GM18907 (cell line): Measurements from ENCODE around the gene CACFD1.
"Not testable (repeated sequence)": the region's sequence is repeated elsewhere in the genome, so short reads cannot be mapped to it uniquely, and the experiment has no call there.

Experiments used
- ATAC-seq: cut with Tn5 transposase; IDR thresholded peaks from one replicate; pipeline ENCODE4 v1.9.1; 2021; ENCODE audit warnings: mild to moderate bottlenecking, moderate library complexity; ENCODE audit not compliant: unreplicated experiment

The CACFD1 gene

DNA sequence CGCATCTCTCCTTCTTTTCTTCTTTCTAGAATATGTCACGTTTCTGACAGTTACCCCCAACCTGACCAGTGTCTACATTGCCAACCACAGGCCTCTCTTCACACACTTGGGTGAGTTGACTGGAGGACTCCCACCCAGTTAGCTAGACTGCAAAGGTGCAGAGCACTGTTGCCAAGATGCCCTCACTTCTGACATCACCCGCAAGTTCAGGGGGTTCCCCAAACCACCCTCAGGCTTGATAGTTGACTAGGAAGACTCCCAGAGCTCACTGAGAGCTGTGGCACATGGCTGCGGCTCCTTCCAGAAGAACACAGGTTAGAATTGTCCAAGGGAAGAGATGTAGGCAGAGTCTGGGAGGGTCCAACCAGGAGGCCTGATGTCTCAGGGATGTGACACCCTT lies 20.4 kb upstream of the CACFD1 start:
- no peak for ATAC-seq

DNA sequence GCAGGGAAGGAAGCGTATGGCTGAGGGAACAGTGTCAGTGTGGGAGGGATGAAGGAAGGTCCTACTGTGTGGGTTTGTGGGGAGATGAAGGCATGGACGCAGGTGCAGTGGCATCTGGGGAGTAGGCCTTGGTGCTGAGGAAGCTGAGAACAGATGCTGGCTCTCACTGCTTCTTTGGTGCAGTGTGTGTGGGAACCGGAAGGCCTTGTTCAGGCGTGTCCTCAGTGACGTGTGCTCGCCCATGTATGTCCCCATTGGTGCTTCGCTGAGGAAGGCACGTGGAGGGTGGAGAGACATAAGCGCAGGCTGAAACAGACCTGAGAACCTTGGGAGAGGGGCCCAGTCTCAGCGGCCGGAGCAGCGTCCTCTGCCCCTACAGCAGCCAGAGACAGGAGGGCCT lies 18.9 kb upstream of the CACFD1 start:
- ATAC-seq: no peak

DNA sequence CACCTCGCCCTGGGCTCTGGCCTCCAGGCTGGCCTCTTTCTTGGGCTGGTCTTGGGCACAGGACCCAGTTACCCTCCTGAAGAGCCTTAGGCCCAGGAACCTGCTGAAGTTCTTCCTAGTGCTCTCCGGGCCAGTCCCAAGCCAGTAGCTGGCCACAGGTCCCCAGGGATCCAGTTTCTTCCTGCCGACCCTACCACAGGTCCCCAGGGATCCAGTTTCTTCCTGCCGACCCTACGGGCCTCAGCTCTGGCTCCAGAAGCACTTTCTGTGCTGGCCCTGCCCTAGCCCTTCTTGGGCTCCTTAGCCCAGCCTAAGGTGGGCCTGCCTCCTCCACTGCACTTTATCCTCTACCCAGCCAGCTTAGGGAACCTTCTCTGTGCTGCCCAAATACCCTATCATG lies 18.2 kb upstream of the CACFD1 start:
- ATAC-seq: no peak

DNA sequence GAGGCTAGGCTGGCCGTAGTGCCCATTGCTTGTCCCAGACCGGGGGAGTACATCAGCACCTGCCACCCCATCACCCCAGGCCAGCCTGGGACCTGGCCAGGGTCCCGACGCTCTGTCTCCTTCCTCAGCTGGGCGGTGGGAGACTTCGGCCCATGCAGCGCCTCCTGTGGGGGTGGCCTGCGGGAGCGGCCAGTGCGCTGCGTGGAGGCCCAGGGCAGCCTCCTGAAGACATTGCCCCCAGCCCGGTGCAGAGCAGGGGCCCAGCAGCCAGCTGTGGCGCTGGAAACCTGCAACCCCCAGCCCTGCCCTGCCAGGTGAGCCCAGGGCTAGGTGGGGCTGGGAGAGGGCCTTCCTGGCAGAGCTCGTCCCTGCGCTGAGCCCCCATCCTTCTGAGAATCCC lies 16.5 kb upstream of the CACFD1 start:
- ATAC-seq: no peak

DNA sequence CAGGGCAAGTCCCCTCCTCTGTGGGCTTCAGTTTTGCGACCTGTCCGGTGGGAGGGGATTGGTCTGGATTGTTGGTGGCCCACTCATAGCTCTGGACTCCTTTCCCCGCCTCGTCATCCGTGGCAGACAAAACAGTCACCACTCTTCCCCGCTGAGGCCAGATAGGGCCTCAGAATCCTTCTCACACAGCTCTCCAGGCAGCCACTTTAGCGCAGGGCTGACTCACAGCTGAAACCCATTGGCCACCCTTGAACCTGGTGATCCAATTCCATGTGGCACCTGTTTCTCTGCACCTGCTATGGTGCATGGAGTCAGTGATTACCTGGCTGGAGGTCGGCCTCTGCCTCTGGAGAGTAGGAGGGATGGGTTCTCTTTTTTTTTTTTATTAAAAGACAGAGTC lies 15.8 kb upstream of the CACFD1 start:
- ATAC-seq: no peak

DNA sequence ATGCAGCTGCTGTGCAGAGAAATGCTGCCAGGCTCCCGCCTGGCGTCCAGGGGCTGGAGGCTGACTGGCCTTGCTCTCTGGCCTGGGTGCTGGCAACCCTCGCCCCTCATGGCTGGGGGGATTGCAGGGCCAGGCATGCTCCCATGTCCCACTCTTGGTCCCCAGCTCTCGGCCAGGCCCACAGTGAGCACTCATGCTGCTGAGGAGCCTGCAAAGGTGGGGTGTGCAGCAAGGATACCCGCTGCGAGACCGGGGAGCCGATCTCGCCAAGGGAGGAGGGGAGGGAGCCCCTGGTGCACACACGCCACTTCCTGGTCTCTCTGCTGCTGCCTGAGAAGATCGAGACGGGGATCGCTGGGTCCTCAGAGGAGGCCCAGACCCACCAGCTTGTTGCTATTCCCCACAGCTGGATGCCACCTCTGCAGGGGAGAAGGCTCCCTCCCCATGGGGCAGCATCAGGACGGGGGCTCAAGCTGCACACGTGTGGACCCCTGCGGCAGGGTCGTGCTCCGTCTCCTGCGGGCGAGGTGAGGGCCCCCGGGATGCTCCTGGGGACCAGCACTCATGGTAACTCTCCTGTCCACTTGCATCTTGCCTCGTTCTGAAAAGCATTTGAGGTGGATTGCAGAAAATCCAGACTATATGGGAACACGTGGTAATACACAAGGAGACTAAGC lies 14.3 kb upstream of the CACFD1 start:
- no peak for ATAC-seq

DNA sequence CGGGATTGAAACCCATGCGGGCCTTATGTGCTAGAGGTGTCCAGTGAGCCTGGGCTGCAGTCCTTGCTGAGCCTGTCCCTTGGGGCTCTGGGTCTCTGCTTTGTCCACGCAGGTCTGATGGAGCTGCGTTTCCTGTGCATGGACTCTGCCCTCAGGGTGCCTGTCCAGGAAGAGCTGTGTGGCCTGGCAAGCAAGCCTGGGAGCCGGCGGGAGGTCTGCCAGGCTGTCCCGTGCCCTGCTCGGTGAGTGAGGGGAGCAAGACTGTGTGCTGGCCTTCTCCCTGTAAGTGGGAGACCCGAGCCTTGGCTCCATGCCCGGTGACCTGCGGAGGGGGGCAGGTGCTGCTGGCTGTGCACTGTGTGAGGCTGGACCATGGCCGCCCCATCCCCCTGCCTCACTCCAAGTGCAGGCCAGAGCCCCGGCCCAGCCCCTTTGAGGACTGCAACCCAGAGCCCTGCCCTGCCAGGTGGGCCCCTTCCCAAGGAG lies 11.2 kb upstream of the CACFD1 start:
- no peak for ATAC-seq

DNA sequence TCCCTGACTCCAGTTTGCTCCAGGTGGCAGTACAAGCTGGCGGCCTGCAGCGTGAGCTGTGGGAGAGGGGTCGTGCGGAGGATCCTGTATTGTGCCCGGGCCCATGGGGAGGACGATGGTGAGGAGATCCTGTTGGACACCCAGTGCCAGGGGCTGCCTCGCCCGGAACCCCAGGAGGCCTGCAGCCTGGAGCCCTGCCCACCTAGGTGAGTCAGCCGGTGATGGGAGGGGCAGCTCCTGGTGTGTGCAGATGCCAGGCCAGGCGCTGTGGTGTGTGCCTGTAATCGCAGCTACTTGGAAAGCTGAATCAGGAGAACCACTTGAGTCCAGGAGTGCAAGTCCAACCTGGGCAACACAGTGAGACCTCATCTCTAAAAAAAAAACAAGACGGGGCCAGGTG lies 10.0 kb upstream of the CACFD1 start:
- ATAC-seq: no peak

DNA sequence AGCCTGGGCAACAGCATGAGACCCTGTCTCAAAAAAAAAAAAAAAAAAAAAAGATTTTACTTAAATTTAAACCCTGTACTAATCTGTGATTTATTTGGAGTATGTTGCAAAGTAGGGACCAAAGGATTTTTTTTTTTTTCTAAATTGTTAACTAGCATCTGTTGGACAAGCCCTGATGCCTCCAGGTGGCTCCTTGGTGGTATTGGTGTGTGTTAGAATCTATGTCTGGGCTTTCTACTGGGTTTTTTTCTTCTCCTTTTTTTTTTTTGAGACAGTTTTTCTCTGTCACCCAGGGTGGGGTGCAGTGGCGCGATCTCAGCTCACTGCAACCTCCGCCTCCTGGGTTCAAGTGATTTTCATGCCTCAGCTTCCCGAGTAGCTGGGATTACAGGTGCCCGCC lies 7.9 kb upstream of the CACFD1 start:
- not testable (repeated sequence) for ATAC-seq

DNA sequence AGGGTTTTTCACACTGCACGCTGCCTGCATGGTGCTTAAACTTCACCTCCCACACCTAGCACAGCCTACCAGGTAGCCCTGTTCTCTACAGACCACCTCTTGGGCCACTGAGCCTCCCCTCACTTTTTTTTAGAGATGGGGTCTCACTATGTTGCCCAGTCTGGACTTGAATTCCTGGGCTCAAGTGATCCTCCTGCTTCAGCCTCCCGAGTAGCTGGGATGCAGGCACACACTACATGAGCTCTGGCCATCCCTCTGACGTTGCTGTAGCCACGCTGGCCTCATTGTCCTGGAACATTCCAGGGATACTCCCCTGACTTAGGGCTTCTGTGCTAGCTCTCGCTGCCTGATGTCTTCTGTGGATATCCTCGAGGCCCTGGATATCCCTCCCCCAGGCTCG lies 7.2 kb upstream of the CACFD1 start:
- ATAC-seq: no peak

DNA sequence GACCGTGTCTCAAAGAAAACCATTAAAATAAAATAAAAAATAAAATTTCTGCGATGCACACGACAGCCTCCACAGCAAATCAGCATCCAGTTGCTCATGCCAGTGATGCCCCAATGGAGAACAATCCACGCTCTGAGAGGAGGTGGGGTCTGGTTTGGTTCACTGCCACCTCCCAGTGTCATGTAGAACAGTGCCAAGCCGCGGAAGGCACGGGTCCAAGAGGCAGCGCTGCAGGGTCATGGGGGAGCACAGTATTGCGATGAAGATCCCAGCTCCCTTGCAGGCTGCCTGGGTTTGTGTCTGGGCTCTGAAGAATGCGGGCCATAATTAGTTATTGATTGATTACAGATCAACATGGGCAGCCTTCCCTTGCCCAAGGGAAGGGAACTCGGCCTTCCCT lies 6.1 kb upstream of the CACFD1 start:
- ATAC-seq: no peak

DNA sequence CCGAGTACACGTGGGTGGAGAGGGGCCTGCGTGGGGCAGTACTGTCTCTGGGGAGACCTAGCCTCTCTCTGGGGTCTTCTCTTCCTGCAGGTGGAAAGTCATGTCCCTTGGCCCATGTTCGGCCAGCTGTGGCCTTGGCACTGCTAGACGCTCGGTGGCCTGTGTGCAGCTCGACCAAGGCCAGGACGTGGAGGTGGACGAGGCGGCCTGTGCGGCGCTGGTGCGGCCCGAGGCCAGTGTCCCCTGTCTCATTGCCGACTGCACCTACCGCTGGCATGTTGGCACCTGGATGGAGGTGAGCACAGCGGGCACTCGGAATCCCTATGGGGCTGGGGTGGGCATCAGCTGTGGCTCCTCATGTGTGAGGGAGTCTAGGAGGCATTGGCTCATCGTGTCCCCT lies 5.5 kb upstream of the CACFD1 start:
- ATAC-seq: no peak

DNA sequence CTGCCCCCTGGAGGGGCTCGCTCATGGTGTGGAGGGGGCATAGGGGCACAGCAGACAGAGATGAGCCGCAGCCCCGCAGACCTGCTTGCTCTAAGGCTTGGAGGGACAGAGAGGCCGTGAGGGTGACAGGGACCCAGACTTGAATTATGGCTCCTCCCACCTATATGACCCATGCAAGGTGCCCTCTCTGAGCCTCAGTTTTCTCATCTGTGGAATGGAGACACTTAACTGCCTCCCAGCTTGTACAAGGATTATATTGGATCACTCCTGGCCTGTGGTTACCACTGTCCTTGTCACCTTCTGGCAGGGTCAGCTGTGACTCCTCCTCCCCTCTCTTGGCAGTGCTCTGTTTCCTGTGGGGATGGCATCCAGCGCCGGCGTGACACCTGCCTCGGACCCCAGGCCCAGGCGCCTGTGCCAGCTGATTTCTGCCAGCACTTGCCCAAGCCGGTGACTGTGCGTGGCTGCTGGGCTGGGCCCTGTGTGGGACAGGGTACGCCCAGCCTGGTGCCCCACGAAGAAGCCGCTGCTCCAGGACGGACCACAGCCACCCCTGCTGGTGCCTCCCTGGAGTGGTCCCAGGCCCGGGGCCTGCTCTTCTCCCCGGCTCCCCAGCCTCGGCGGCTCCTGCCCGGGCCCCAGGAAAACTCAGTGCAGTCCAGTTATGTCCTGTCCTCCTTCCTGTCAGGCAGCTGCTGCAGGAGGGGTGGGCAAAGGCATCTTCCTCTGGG lies 4.7 kb upstream of the CACFD1 start:
- ATAC-seq: no peak

DNA sequence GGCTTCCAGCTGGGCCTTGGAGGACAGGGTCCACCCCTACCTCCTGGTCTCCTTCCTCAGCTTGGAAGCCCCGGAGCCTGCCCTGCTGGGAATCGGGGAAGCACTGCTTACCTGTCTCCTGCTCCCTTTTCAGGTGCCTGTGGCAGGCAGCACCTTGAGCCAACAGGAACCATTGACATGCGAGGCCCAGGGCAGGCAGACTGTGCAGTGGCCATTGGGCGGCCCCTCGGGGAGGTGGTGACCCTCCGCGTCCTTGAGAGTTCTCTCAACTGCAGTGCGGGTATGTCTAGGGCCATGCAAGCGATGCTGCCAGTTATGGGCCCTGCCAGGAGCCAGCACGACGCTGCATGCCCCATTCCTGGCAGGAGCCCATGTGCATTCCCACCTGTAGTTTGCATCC lies 3.8 kb upstream of the CACFD1 start:
- ATAC-seq: no peak

DNA sequence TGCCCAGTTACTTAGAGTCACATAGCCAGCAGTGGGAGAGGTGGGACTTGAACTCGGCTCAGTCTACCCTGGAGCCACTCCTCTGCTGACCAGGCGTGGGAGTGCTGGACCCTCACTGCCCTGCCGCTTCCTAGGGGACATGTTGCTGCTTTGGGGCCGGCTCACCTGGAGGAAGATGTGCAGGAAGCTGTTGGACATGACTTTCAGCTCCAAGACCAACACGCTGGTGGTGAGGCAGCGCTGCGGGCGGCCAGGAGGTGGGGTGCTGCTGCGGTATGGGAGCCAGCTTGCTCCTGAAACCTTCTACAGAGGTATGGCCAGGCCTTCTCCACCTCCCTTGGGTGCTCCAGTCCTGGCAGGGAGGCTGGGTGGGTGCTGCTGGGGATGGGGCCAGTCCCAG lies 3.4 kb upstream of the CACFD1 start:
- ATAC-seq: no peak

DNA sequence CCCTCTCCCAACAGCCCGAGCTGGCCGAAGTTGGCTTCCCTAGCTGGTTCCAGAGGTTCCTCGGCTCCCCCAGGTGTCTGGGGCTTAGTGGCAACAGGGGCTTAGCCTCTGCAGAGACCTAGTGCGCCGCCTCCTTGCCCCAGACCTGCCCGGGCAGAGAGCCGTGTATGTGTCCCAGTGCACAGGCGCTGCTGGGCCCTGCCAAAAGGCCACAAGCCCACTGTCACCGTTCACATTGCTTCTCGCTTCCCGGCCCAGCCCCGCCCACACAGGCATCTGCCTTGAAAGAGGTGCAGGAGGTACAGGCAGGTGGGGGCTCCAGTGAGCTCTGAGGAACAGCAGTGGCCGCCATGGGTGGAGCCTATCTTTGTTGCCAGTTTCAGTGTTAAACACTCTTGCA lies 2.5 kb upstream of the CACFD1 start:
- ATAC-seq: no peak

DNA sequence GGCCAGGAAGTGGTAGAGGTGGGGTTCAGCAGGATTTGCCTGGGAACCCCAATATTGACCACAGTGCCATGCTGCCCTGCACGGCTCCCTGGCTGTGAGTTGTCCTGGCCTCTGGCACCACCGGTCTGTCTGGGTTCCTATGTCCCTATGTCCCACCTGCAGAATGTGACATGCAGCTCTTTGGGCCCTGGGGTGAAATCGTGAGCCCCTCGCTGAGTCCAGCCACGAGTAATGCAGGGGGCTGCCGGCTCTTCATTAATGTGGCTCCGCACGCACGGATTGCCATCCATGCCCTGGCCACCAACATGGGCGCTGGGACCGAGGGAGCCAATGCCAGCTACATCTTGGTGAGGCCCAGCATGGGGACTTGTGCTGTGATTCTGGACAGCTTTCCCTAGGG lies 2.0 kb upstream of the CACFD1 start:
- no peak for ATAC-seq

DNA sequence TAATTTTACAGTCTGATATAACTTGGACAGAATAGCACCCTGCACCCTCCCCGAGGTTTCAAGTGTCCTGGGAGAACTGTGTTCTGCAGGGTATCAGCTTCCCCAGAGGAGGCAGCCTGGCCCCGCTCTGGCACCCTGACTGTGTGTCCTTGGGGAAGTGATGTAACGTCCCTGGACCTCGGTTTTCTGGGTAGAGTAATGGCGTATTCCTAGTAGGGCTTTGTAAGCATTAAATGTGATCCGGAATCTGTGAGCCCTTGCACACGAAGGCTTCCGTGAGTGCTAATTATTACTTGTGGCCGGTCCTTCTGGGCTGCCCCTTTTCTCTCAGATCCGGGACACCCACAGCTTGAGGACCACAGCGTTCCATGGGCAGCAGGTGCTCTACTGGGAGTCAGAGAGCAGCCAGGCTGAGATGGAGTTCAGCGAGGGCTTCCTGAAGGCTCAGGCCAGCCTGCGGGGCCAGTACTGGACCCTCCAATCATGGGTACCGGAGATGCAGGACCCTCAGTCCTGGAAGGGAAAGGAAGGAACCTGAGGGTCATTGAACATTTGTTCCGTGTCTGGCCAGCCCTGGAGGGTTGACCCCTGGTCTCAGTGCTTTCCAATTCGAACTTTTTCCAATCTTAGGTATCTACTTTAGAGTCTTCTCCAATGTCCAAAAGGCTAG lies 1.0 kb upstream of the CACFD1 start:
- ATAC-seq: no peak

DNA sequence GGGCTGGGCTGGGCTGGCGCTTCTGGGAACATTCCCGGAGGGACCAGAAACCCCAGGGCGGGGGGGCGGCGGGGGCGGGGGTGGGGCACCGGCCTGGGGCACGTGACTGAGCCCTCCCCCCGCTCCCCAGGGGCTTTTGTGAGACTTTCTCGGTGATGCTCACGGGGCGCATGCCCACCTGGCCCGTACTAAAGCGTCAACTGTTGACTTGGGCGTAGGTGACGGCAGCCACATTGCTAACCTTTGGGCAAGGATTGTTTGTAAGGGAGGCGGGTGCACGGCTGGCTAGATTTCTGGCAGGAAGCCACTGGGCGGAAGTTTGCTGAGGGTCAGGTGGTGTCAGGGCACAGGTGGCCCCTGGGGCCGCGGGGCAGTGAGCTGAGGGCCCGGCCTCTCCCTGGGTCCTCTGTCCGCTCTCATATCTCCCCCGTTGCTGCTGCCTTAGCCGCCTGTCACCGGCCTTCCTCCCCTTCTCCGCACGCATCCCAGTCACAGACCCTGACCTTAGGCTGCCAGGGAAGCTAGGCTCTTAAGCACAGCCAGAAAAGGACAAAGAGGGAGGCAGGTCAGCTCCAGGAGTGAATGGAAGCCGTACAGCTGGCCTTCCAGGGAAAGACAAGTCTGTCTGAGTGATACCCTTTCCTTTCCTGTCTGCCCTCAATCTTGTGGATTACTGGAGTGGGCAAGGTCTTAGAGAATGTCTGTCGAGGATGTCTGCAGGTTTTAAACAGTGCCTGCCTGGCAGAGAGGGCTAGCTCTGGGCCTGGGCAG lies 812 bp downstream of the CACFD1 start:
- peak; percentile 35 for ATAC-seq

DNA sequence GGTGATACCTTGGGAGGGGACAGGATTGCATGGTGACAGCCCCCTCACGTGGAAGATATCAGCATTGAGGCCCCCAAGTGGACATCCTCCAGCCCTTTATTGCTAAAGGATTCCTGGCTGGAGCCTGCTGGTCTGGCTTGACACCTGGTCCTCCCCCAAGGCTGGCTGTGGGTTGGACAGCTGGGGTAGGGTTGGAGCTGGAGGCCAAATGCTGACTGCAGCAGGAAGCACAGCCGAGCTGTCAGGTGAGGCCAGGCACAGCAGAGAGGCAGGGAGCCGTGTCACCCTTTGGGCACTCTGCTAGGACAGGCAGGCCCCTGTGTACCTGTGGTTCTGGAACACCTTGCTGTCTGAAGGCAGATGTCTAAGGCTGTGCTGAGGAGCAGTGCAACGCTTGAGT lies 2.2 kb downstream of the CACFD1 start:
- ATAC-seq: no peak

DNA sequence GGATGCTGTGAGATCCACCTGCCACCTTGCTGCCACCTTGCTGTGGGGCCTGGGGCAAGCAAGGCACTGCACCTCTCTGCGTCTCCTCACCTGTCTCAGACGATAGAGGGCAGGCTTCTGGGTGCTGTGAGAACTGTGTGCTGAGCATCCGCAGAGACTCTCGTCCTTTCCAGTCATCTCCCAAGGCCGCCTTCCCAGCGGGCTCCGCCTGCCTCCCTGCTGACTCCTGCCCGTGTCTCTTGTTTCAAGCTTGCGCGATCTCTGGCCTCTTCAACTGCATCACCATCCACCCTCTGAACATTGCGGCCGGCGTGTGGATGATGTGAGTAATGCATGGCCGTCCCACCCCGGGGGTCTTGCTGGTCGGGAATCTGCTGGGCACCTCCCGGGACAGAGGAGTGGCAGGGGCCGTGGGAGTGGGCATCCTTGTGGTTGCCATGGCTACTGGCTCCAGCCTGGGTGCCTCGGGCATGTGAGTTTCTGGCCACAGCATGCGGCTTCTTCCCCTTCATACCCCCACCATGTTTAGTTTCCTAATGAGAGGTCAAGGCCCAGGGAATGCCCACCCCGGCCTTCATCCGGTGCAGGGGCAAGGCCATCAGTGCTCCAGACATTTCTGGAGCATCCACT lies 3.6 kb downstream of the CACFD1 start:
- no peak for ATAC-seq
